ENCODE measurements around the gene TRABD2B. TPM values are rescaled to one million over a fixed set of nuclear protein-coding genes. Genes with fewer than 3 reads are reported as not detected.

The TRABD2B gene
- total RNA-seq, 1 donor from 2014 or later: 6.7 TPM

- no peak for DNase-seq (ENCODE audit: extremely low spot score, unreplicated experiment)
- Mint-ChIP-seq H3K36me3 (no peaks in the 10 kb centered on the region), H3K9me3 (no peaks in the 10 kb centered on the region), H3K4me3 (no peak overlapping the region), H3K27me3 (peaks cover 12% of the 10 kb centered on the region), H3K4me1 (ENCODE audit: unreplicated experiment) (peaks cover 9% of the 10 kb centered on the region), H3K27ac (no peak overlapping the region)
- TF ChIP-seq CTCF (conservative IDR thresholded peaks at IDR 0.05): no peak
Measured at GRCh38 chr1:47953661-47954060, 43.5 kb downstream of the TRABD2B start.

DNA sequence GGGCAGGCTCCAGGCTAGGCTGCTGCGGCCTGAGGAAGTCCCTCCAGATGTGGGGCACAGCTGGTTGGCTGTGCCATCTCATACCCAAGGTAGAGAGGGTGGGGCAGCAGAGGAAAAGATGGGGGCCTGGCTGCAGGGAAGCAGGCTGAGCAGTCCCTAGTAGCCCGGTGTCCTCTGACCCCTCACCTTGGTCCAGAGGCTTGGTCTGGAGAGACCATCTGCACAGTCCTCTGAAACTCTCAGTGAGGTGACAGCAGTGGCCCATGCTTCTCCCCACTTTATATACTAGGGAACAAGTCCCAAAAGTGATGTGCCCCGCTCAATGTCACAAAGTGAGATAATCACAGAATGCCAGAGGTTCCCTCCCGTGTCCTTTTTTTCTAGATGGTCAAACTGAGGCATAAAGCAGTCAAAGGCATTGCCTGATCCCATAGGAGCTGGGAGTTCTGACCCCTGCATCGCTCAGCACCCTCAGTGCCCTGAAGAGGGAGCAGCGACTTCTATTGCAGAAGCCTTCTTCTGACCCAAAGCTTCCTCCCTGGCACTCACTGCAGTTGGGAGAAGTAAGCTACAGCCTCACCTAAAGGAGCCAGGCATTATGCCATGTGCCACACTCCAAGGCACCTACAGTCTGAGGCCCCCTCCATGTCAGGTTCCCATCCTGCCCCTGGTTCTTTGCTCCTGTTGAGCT lies 45.5 kb downstream of the TRABD2B start:
- no peak for TF ChIP-seq CTCF (conservative IDR thresholded peaks at IDR 0.05)
- Mint-ChIP-seq H3K9me3 (no peaks in the 10 kb centered on the region), H3K4me3 (no peak overlapping the region), H3K27ac (no peak overlapping the region), H3K27me3 (peaks cover 12% of the 10 kb centered on the region), H3K36me3 (no peaks in the 10 kb centered on the region), H3K4me1 (ENCODE audit: unreplicated experiment) (peaks cover 18% of the 10 kb centered on the region)
- DNase-seq (ENCODE audit: extremely low spot score, unreplicated experiment): no peak

- Mint-ChIP-seq H3K4me1 (ENCODE audit: unreplicated experiment) (peaks cover 18% of the 10 kb centered on the region), H3K36me3 (no peaks in the 10 kb centered on the region), H3K9me3 (no peaks in the 10 kb centered on the region), H3K4me3 (no peak overlapping the region), H3K27me3 (peaks cover 12% of the 10 kb centered on the region), H3K27ac (no peak overlapping the region)
- no peak for DNase-seq (ENCODE audit: extremely low spot score, unreplicated experiment)
- no peak for TF ChIP-seq CTCF (conservative IDR thresholded peaks at IDR 0.05)
Measured at GRCh38 chr1:47951026-47951425, 46.2 kb downstream of the TRABD2B start.

DNA sequence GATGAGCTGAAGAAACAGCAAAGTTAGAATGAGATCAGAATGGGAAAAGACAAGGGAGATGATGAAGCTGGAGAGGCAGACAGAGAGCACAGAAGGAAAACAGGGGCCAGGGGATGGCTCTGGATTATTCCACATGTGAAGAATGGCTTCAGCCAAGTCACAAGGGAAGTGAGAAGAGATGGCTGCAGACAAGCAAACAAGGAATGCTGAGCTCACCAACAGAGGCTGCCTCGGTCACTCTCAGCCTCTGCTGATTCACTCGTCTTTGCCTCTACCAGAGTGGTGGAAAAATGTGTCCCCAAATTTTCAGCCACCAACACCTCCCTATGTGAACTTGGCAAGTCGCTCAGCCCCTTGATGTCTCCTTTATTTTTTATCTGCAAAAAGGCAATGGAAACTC lies 46.7 kb downstream of the TRABD2B start:
- Mint-ChIP-seq H3K36me3 (no peaks in the 10 kb centered on the region), H3K27ac (no peak overlapping the region), H3K27me3 (peaks cover 12% of the 10 kb centered on the region), H3K4me3 (no peak overlapping the region), H3K9me3 (no peaks in the 10 kb centered on the region), H3K4me1 (ENCODE audit: unreplicated experiment) (peaks cover 17% of the 10 kb centered on the region)
- no peak for DNase-seq (ENCODE audit: extremely low spot score, unreplicated experiment)
- no peak for TF ChIP-seq CTCF (conservative IDR thresholded peaks at IDR 0.05)

GRCh38 chr1:47948126-47948525 lies 49.1 kb downstream of the TRABD2B start:
- peaks cover 23% of the 10 kb centered on the region for H3K4me1 Mint-ChIP-seq (ENCODE audit: unreplicated experiment)
- TF ChIP-seq CTCF (conservative IDR thresholded peaks at IDR 0.05): peak; percentile 45
- no peak for DNase-seq (ENCODE audit: extremely low spot score, unreplicated experiment)
- H3K36me3 Mint-ChIP-seq: peaks cover 5% of the 10 kb centered on the region
- no peak overlapping the region for H3K4me3 Mint-ChIP-seq
- H3K27me3 Mint-ChIP-seq: peaks cover 26% of the 10 kb centered on the region
- peaks cover 5% of the 10 kb centered on the region for H3K9me3 Mint-ChIP-seq
- no peak overlapping the region for H3K27ac Mint-ChIP-seq

Measured in type B pancreatic cell (in vitro differentiated cells).